NCI-H510A (cell line): ENCODE results near the gene DPF3.
"Not testable (repeated sequence)": the region's sequence is repeated elsewhere in the genome, so short reads cannot be mapped to it uniquely, and the experiment has no call there.

Source experiments
- DNase-seq: peaks from one replicate; lab custom pipeline; 2025; lab: John Stamatoyannopoulos, UW

Gene DPF3

GRCh38 chr14:72774141-72774540 lies 119.8 kb downstream of the DPF3 start:
- no peak for DNase-seq

GRCh38 chr14:72771561-72771960 lies 122.3 kb downstream of the DPF3 start:
- DNase-seq: no peak

GRCh38 chr14:72766296-72766695 lies 127.6 kb downstream of the DPF3 start:
- no peak for DNase-seq

GRCh38 chr14:72763892-72764291 lies 130.0 kb downstream of the DPF3 start:
- DNase-seq: no peak

GRCh38 chr14:72759670-72760069 lies 134.2 kb downstream of the DPF3 start:
- DNase-seq: no peak

GRCh38 chr14:72758993-72759392 lies 134.9 kb downstream of the DPF3 start:
- no peak for DNase-seq

- no peak for DNase-seq
These were observed 135.5 kb downstream of the DPF3 start for GRCh38 chr14:72758420-72758819.

- no peak for DNase-seq
These were observed 136.9 kb downstream of the DPF3 start for GRCh38 chr14:72756967-72757366.

GRCh38 chr14:72755766-72756165 lies 138.1 kb downstream of the DPF3 start:
- DNase-seq: no peak

- no peak for DNase-seq
These were observed 139.0 kb downstream of the DPF3 start for GRCh38 chr14:72754949-72755348.

GRCh38 chr14:72753879-72754400 lies 140.0 kb downstream of the DPF3 start:
- DNase-seq: no peak

GRCh38 chr14:72753044-72753710 lies 140.7 kb downstream of the DPF3 start:
- no peak for DNase-seq

- DNase-seq: no peak
These were observed 141.9 kb downstream of the DPF3 start for GRCh38 chr14:72752034-72752412.

- no peak for DNase-seq
These were observed 142.4 kb downstream of the DPF3 start for GRCh38 chr14:72751276-72752033.

GRCh38 chr14:72748921-72749320 lies 145.0 kb downstream of the DPF3 start:
- not testable (repeated sequence) for DNase-seq

GRCh38 chr14:72747652-72748051 lies 146.2 kb downstream of the DPF3 start:
- no peak for DNase-seq

- DNase-seq: no peak
These were observed 147.6 kb downstream of the DPF3 start for GRCh38 chr14:72745991-72746980.

- no peak for DNase-seq
These were observed 148.4 kb downstream of the DPF3 start for GRCh38 chr14:72745546-72745945.

GRCh38 chr14:72744416-72745120 lies 149.3 kb downstream of the DPF3 start:
- no peak for DNase-seq

GRCh38 chr14:72743626-72744025 lies 150.3 kb downstream of the DPF3 start:
- no peak for DNase-seq

- no peak for DNase-seq
These were observed 151.1 kb downstream of the DPF3 start for GRCh38 chr14:72742838-72743195.
